Measurements from ENCODE around the gene PRPH2. TPM values are rescaled to one million over a fixed set of nuclear protein-coding genes. Genes with fewer than 3 reads are reported as not detected.

Gene PRPH2
- total and polyA plus RNA-seq, 10 of the 15 experiments (the other 5 are each of a cell fraction or from before 2014, with no cell fraction given), result 0.08 TPM; not detected in 9

DNA sequence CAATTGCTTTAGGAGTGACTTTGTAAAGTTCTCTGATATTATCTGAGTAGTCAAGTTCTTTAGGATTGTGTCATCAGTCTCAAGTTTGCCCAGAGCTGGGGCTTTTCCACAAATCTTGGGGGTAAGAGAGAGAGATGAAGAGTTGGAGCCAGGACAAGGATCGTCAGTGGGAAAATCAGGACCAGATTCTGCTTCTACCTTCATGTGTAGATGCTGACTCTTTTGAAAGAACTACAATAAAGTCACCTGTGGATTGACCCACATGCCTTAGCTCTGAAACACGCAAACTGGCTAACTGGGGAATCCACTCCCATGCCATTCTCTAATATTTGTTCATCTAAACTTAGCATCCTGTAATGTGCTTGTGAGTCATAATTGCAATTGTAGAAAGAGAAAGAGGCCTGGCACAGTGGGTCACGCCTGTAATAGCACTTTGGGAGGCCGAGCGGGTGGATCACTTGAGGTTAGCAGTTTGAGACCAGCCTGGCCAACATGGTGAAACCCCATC lies 43.8 kb upstream of the PRPH2 start (continued):
- no peak for TF ChIP-seq ZNF592 (IDR thresholded peaks at IDR 0.05)
- TF ChIP-seq ZSCAN29 (IDR thresholded peaks at IDR 0.05), result no peak

DNA sequence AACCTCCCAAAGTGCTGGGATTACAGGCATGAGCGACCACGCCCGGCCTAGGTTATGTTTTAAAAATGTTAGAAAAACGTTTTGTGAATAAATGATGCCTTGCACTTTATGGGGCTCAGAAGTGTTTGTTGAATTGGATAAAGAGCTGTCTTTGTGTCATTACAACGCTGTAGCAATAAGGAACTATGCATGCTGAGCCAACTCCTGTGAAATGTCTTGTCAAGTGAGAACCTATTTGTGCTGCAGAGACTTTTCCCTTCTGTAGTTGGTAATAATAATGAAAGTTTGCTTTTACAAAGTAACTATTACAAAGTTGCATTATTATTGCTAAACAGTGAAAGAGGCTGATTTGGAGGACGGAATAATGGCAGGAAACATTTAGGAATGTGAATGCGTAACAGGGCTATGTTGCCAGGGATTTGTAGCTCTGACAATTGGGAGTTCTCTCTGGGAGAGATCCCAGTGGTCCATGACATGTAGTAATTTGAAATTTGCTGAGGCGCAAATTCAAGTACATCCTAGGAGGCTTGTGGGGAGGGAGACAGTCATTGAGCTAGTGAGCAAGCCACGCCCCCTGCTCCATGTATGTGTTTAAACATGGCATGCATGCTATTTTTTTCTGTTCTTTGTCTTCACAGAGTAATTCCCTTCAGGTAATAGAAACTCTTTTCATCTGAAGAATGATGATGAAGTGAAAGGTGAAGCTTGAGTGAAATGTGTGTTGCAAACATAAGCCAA lies 42.7 kb upstream of the PRPH2 start:
- ChIA-PET CTCF (no interaction called here), SMC1A (ENCODE audit: uncharacterized antibody, unreplicated experiment) (interaction anchor here (0.9 to 9.6 kb wide), 2 partner anchors 18 to 28 kb away, joined by 3 to 92 read pairs; partner anchors contain the start of gene TBCC), RAD21 (ENCODE audit: unreplicated experiment) (interaction anchor here (1.0 to 1.2 kb wide), 2 partner anchors 18 to 26 kb away, joined by 3 to 4 read pairs; no protein-coding TSS in a partner anchor), POLR2A (interaction anchor here (1.4 kb wide), 1 partner anchor 20 kb away, joined by 5 read pairs; the partner anchor contains the start of gene TBCC)
- H3K4me3 ChIP-seq, result no peak overlapping the region
- FAIRE-seq, result peak; percentile 57
- H3K9me3 ChIP-seq (replicated peaks; ENCODE audit: control insufficient read depth, insufficient read depth, low read length), result no peaks in the 10 kb centered on the region
- no peaks in the 10 kb centered on the region for H3K79me2 ChIP-seq (ENCODE audit: control insufficient read depth, insufficient read depth, low read length)
- no peak overlapping the region for H3K27ac ChIP-seq (ENCODE audit: control insufficient read depth, insufficient read depth)
- H3K36me3 ChIP-seq (ENCODE audit: control insufficient read depth in 2 of 2, insufficient read depth in 2 of 2, low read length in 1 of 2), result no peaks in the 10 kb centered on the region
- 71% methylated on average over 9 of the region's 9 CpGs for WGBS (ENCODE audit: insufficient coverage, insufficient replicate concordance, low lambda C conversion rate, missing lambda C conversion rate)
- no peak overlapping the region for H2AFZ ChIP-seq (ENCODE audit: control insufficient read depth, low read depth, low read length)
- intact Hi-C loops (cut with micrococcal nuclease; ENCODE audit: unreplicated experiment), result no loop called here
- H3K9ac ChIP-seq (ENCODE audit: control insufficient read depth, insufficient read depth, low read length), result no peak overlapping the region
- H3K27me3 ChIP-seq (replicated peaks in 1 of 2; ENCODE audit: control insufficient read depth in 2 of 2, insufficient read depth in 2 of 2, low read length in 1 of 2), result no peaks in the 10 kb centered on the region
- no peak for DNase-seq (ENCODE audit: low read depth, low spot score)
- in situ Hi-C loops (cut with MboI), result no loop called here
- no peak for ATAC-seq
- H4K20me1 ChIP-seq (ENCODE audit: control insufficient read depth, insufficient read depth), result no peaks in the 10 kb centered on the region
- no peak overlapping the region for H3K4me2 ChIP-seq (ENCODE audit: control insufficient read depth, insufficient read depth)
- BruUV-seq (replicated peaks), result no TSS peak
- no peaks in the 10 kb centered on the region for H3K4me1 ChIP-seq (ENCODE audit: control insufficient read depth, insufficient read depth, low read length)
- TF ChIP-seq E4F1 (IDR thresholded peaks at IDR 0.05; ENCODE audit: borderline replicate concordance, partially characterized antibody), result no peak
- no peak for TF ChIP-seq NFXL1 (IDR thresholded peaks at IDR 0.05; ENCODE audit: borderline replicate concordance)
- no peak for TF ChIP-seq ZNF274 (IDR thresholded peaks at IDR 0.05; ENCODE audit: insufficient read depth, insufficient read length)
- TF ChIP-seq STAT3 (IDR thresholded peaks at IDR 0.05; ENCODE audit: low read depth, low read length), result no peak
- no peak for TF ChIP-seq SKIL (IDR thresholded peaks at IDR 0.05; ENCODE audit: low read depth, poor library complexity, severe bottlenecking)
- no peak for TF ChIP-seq HCFC1 (IDR thresholded peaks at IDR 0.05; ENCODE audit: low read length)
- no peak for TF ChIP-seq FOXM1 (IDR thresholded peaks at IDR 0.05; ENCODE audit: low read depth, low read length)
- no peak for TF ChIP-seq ZNF24 (IDR thresholded peaks at IDR 0.05)
- no peak for TF ChIP-seq ZNF622 (IDR thresholded peaks at IDR 0.05)
- TF ChIP-seq, protein P1, sequence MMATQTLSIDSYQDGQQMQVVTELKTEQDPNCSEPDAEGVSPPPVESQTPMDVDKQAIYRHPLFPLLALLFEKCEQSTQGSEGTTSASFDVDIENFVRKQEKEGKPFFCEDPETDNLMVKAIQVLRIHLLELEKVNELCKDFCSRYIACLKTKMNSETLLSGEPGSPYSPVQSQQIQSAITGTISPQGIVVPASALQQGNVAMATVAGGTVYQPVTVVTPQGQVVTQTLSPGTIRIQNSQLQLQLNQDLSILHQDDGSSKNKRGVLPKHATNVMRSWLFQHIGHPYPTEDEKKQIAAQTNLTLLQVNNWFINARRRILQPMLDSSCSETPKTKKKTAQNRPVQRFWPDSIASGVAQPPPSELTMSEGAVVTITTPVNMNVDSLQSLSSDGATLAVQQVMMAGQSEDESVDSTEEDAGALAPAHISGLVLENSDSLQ (IDR thresholded peaks at IDR 0.05), result no peak

Data from GM12878 (cell line).